Right ventricle myocardium superior (tissue), 1 donor: ENCODE data around the gene KLHL12. TPM values are rescaled to one million over a fixed set of nuclear protein-coding genes. Genes with fewer than 3 reads are reported as not detected.
"Not testable (repeated sequence)": the region's sequence is repeated elsewhere in the genome, so short reads cannot be mapped to it uniquely, and the experiment has no call there.

Experiments
- ATAC-seq: fragments of 200-7000 bp; cut with Tn5 transposase; one replicate; pipeline ENCODE4 v1.9.1; 2020; ENCODE audit warnings: mild to moderate bottlenecking; ENCODE audit not compliant: poor library complexity
- DNase-seq: peaks from one replicate; pipeline ENCODE4 v3.0.0-alpha.2; 2020
- intact Hi-C: fragments of 100-400 bp; cut with DNase I; formaldehyde crosslinking; loops from one replicate; pipeline ENCODE4 v1.11.2; 2022
- total RNA-seq: library from RNA; stranded (reverse); fragmentation: NEBNext Ultra II Directional; extraction: Animal tissue kit (Norgen Biotek cat#: 25700); gene quantifications from one replicate; pipeline ENCODE4 v1.2.1, GENCODE V29; 2021
- donor health status: DM: no; HTN: yes; CAD: no; lungs with severe emphysema.

The KLHL12 gene
- total RNA-seq, 1 donor from 2014 or later: 19.4 TPM

GRCh38 chr1:202953392-202953791 lies 26.4 kb upstream of the KLHL12 start:
- ATAC-seq: no peak
- intact Hi-C loops: no loop called here
- DNase-seq: no peak

- ATAC-seq (peak; percentile 62), DNase-seq (no peak)
- intact Hi-C loops: no loop called here
Measured at GRCh38 chr1:202952818-202953217, 25.8 kb upstream of the KLHL12 start.

- intact Hi-C loops: no loop called here
- DNase-seq (no peak), ATAC-seq (no peak)
Measured at GRCh38 chr1:202952099-202952498, 25.1 kb upstream of the KLHL12 start.

GRCh38 chr1:202951437-202951836 lies 24.4 kb upstream of the KLHL12 start:
- no peak for DNase-seq
- intact Hi-C loops: no loop called here
- no peak for ATAC-seq

GRCh38 chr1:202945483-202945882 lies 18.4 kb upstream of the KLHL12 start:
- ATAC-seq: no peak
- DNase-seq: no peak
- intact Hi-C loops: no loop called here

GRCh38 chr1:202944438-202944921 lies 17.4 kb upstream of the KLHL12 start:
- intact Hi-C loops: no loop called here
- DNase-seq (no peak), ATAC-seq (no peak)

GRCh38 chr1:202942426-202942825 lies 15.4 kb upstream of the KLHL12 start:
- DNase-seq (no peak), ATAC-seq (no peak)
- intact Hi-C loops: no loop called here

- DNase-seq (no peak), ATAC-seq (no peak)
- intact Hi-C loops: no loop called here
Measured at GRCh38 chr1:202941372-202941771, 14.3 kb upstream of the KLHL12 start.

GRCh38 chr1:202940561-202940960 lies 13.5 kb upstream of the KLHL12 start:
- intact Hi-C loops: no loop called here
- no peak for DNase-seq

GRCh38 chr1:202938287-202938925 lies 11.4 kb upstream of the KLHL12 start:
- DNase-seq (no peak), ATAC-seq (no peak)
- intact Hi-C loops: no loop called here

More at GRCh38 chr1:202940561-202940960, 13.5 kb upstream of the KLHL12 start:
- no peak for ATAC-seq

- intact Hi-C loops, ATAC-seq, DNase-seq: not testable (repeated sequence)
Measured at GRCh38 chr1:202936409-202936808, 9.4 kb upstream of the KLHL12 start.

- intact Hi-C loops: no loop called here
- ATAC-seq: no peak
- no peak for DNase-seq
Measured at GRCh38 chr1:202935844-202936243, 8.8 kb upstream of the KLHL12 start.

- DNase-seq (no peak), ATAC-seq (no peak)
- intact Hi-C loops: no loop called here
Measured at GRCh38 chr1:202934755-202935154, 7.7 kb upstream of the KLHL12 start.

GRCh38 chr1:202932476-202932875 lies 5.4 kb upstream of the KLHL12 start:
- intact Hi-C loops: no loop called here
- ATAC-seq (no peak), DNase-seq (no peak)

- ATAC-seq (no peak), DNase-seq (no peak)
- intact Hi-C loops: no loop called here
Measured at GRCh38 chr1:202923533-202923932, 3.5 kb downstream of the KLHL12 start.

GRCh38 chr1:202919615-202920014 lies 7.4 kb downstream of the KLHL12 start:
- ATAC-seq: no peak
- intact Hi-C loops: loop anchor here (10.0 kb wide), 1 partner anchor 75 kb away; no protein-coding TSS in a partner anchor
- no peak for DNase-seq

GRCh38 chr1:202915146-202915545 lies 11.9 kb downstream of the KLHL12 start:
- no peak for DNase-seq
- no peak for ATAC-seq
- intact Hi-C loops: loop anchor here (10.0 kb wide), 1 partner anchor 80 kb away; no protein-coding TSS in a partner anchor

GRCh38 chr1:202912476-202912875 lies 14.6 kb downstream of the KLHL12 start:
- ATAC-seq, DNase-seq: not testable (repeated sequence)
- intact Hi-C loops: loop anchor here (10.0 kb wide), 1 partner anchor 82 kb away; no protein-coding TSS in a partner anchor

GRCh38 chr1:202909494-202909893 lies 17.5 kb downstream of the KLHL12 start:
- ATAC-seq (no peak), DNase-seq (no peak)
- intact Hi-C loops: no loop called here

GRCh38 chr1:202908998-202909397 lies 18.0 kb downstream of the KLHL12 start:
- intact Hi-C loops: no loop called here
- DNase-seq: no peak
- ATAC-seq: no peak

- DNase-seq: no peak
- ATAC-seq: no peak
- intact Hi-C loops: no loop called here
Measured at GRCh38 chr1:202905331-202905730, 21.7 kb downstream of the KLHL12 start.
